SH-SY5Y (cell line): ENCODE measurements around the gene PTPRG.

Experiments
- GATA2 ChIP-seq: IDR thresholded peaks from 2 replicates; pipeline ENCODE4 v1.6.1; 2011; ENCODE audit warnings: mild to moderate bottlenecking, low read depth, low read length
- GATA3 ChIP-seq: IDR thresholded peaks from 2 replicates; pipeline ENCODE4 v1.6.1; 2011; ENCODE audit warnings: low read depth, mild to moderate bottlenecking, low read length, moderate library complexity

DNA sequence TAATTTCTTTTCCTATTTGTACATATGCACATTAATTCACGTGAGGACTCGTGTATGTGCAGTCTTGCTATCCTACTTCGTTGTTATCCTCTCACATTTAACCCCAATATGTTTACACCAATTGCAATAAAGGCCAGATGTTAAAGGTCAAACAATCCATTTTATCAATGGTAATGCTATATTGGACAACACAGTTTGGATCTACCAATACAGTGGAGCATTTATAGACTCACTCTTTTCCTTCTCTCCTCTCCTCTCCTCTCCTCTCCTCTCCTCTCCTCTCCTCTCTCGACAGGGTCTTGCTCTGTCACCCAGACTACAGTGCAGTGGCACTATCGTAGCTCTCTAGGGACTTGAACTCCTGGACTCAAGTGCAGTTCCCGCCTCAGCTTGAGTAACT lies 324.0 kb downstream of the PTPRG start:
- TF ChIP-seq GATA2 = no peak
- no peak for TF ChIP-seq GATA3
